ENCODE results near the gene PRDM16. TPM values are rescaled to one million over a fixed set of nuclear protein-coding genes. Genes with fewer than 3 reads are reported as not detected.

The PRDM16 gene
- total RNA-seq, 1 donor from 2014 or later: 6.7 TPM

- no peak for DNase-seq
Observed at GRCh38 chr1:3054474-3054873, 14.5 kb upstream of the PRDM16 start.

GRCh38 chr1:3055051-3055450 lies 14.0 kb upstream of the PRDM16 start:
- no peak for DNase-seq

GRCh38 chr1:3056641-3057040 lies 12.4 kb upstream of the PRDM16 start:
- DNase-seq: no peak

GRCh38 chr1:3058263-3059030 lies 10.6 kb upstream of the PRDM16 start:
- no peak for DNase-seq

GRCh38 chr1:3060127-3060526 lies 8.9 kb upstream of the PRDM16 start:
- no peak for DNase-seq

GRCh38 chr1:3060601-3061551 lies 8.1 kb upstream of the PRDM16 start:
- DNase-seq: no peak

- no peak for DNase-seq
Observed at GRCh38 chr1:3061566-3061965, 7.4 kb upstream of the PRDM16 start.

- DNase-seq: no peak
Observed at GRCh38 chr1:3061981-3062615, 6.9 kb upstream of the PRDM16 start.

- DNase-seq: no peak
Observed at GRCh38 chr1:3062616-3063378, 6.2 kb upstream of the PRDM16 start.

GRCh38 chr1:3063379-3064295 lies 5.4 kb upstream of the PRDM16 start:
- DNase-seq: no peak

GRCh38 chr1:3064296-3064850 lies 4.6 kb upstream of the PRDM16 start:
- no peak for DNase-seq

- DNase-seq: no peak
Observed at GRCh38 chr1:3064901-3065300, 4.1 kb upstream of the PRDM16 start.

GRCh38 chr1:3065396-3065795 lies 3.6 kb upstream of the PRDM16 start:
- no peak for DNase-seq

- no peak for DNase-seq
Observed at GRCh38 chr1:3065797-3066196, 3.2 kb upstream of the PRDM16 start.

GRCh38 chr1:3066250-3066711 lies 2.7 kb upstream of the PRDM16 start:
- DNase-seq: no peak

- no peak for DNase-seq
Observed at GRCh38 chr1:3066826-3067225, 2.2 kb upstream of the PRDM16 start.

GRCh38 chr1:3067301-3067670 lies 1.7 kb upstream of the PRDM16 start:
- no peak for DNase-seq

GRCh38 chr1:3067671-3068563 lies 1.1 kb upstream of the PRDM16 start:
- DNase-seq: no peak

GRCh38 chr1:3069491-3070308 lies 697 bp downstream of the PRDM16 start:
- DNase-seq: no peak

All from occipital lobe (tissue), 2 donors.